ENCODE measurements around the gene FFAR1.

DNA sequence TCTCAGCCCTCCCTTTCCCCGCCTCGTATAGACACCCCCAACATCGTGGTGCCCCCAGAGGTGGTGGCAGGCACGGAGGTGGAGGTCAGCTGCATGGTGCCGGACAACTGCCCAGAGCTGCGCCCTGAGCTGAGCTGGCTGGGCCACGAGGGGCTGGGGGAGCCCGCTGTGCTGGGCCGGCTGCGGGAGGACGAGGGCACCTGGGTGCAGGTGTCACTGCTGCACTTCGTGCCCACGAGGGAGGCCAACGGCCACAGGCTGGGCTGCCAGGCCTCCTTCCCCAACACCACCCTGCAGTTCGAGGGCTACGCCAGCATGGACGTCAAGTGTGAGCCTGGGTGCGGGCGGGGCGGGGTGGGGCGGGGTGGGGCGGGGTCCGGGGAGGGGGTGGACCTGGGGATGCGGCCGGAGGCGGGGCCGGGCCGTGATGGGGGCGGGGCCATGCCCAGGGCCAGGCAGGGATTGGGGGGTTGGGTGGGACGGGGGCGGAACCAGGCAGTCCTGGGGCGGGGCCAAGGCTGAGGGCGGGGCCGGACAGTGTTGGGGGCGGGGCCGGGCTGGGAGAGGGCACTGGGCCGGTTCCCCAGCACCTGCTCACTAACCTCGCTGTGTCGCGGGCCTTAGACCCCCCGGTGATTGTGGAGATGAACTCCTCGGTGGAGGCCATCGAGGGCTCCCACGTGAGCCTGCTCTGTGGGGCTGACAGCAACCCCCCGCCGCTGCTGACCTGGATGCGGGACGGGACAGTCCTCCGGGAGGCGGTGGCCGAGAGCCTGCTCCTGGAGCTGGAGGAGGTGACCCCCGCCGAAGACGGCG, 48.0 kb upstream of the FFAR1 start:
- TF ChIP-seq POLR2A (IDR thresholded peaks at IDR 0.05) (no peak), POLR2AphosphoS5 (IDR thresholded peaks at IDR 0.05) (no peak), EP300 (IDR thresholded peaks at IDR 0.05; ENCODE audit: low read depth) (no peak)
- TF ChIP-seq, protein P1, sequence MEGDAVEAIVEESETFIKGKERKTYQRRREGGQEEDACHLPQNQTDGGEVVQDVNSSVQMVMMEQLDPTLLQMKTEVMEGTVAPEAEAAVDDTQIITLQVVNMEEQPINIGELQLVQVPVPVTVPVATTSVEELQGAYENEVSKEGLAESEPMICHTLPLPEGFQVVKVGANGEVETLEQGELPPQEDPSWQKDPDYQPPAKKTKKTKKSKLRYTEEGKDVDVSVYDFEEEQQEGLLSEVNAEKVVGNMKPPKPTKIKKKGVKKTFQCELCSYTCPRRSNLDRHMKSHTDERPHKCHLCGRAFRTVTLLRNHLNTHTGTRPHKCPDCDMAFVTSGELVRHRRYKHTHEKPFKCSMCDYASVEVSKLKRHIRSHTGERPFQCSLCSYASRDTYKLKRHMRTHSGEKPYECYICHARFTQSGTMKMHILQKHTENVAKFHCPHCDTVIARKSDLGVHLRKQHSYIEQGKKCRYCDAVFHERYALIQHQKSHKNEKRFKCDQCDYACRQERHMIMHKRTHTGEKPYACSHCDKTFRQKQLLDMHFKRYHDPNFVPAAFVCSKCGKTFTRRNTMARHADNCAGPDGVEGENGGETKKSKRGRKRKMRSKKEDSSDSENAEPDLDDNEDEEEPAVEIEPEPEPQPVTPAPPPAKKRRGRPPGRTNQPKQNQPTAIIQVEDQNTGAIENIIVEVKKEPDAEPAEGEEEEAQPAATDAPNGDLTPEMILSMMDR (IDR thresholded peaks at IDR 0.05) = no peak

All from transverse colon (tissue), 4 donors.